Left hindlimb (tissue), 1 donor: ENCODE results near the gene USP12.
A peak's percentile ranks its signal among the peaks of the same experiment; 100 is the strongest.
"Not testable (repeated sequence)": the region's sequence is repeated elsewhere in the genome, so short reads cannot be mapped to it uniquely, and the experiment has no call there.

ENCODE experiments used
- DNase-seq: peaks from one replicate; pipeline ENCODE4 v3.0.0-alpha.2; 2018

Gene USP12

GRCh38 chr13:27147530-27148170 lies 24.0 kb downstream of the USP12 start:
- DNase-seq, result no peak

DNA sequence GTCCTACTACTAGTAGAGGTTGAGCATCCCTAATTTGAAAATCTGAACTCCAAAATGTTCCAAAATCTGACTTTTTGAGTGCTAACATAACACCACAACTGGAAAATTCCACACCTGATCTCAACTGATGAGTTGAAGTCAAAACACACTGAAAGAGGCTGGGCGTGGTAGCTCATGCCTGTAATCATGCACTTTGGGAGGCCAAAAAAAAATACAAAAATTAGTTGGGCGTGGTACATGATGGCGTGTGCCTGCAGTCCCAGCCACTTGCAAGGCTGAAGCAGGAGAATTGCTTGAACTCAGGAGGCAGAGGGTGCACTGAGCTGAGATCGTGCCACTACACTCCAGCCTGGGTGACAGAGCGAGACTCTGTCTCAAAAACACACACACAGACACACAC lies 29.9 kb downstream of the USP12 start:
- no peak for DNase-seq

DNA sequence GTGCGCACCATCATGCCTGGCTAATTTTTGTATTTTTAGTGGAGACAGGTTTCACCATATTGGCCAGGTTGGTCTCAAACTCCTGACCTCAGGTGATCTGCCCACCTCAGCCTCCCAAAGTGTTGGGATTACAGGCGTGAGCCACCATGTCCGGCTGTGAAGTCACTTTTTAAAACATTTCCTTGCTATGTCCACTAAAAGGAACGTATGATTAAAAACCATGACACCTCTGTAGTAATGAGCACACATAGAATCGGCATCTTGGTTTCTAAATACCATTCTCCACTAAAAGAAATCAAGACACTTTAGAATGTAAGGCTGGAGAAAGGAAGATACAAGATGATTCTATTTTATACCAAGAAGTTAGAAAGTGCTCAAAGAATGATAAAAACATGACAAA lies 30.5 kb downstream of the USP12 start:
- not testable (repeated sequence) for DNase-seq

- DNase-seq, result no peak
Measured at GRCh38 chr13:27140060-27140459, 31.6 kb downstream of the USP12 start.

DNA sequence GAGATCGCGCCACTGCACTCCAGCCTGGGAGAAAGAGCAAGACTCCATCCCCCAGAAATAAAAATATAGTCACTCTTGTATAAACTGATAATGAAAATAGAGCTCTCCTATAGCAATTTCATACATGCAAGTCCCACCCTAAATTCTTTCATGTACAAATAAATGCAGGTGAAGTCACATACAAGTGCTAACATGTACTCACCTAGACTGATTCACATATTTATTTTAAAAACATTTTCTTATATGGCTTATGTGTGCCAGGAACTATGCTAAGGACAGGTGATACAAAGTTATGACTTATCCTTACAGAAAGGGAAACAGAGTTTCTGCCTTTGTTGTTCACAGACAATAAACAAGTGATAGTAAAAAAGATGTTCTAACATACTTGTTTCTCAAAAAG lies 32.0 kb downstream of the USP12 start:
- DNase-seq, result no peak

- DNase-seq, result no peak
Measured at GRCh38 chr13:27138457-27139093, 33.0 kb downstream of the USP12 start.

DNA sequence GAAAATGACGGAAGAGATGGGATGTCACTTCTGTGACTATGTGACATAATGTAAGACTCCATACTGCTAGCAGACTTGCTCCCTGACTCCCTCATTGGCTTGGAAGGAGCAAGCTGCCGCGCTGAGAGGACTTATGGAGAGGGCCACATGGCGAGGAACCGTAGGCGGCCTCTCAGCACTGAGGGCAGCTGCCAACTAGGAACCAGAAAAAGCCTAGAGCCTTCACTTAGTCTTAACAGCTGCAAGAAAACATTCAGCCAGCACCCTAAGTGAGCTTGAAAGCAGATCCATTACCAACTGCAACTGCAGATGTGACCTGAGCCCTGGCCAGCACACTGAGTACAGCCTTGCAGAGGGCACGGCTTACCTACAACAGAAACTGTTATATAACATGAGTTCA lies 33.9 kb downstream of the USP12 start:
- DNase-seq, result peak; percentile 45

GRCh38 chr13:27135023-27135422 lies 36.6 kb downstream of the USP12 start:
- DNase-seq, result no peak

DNA sequence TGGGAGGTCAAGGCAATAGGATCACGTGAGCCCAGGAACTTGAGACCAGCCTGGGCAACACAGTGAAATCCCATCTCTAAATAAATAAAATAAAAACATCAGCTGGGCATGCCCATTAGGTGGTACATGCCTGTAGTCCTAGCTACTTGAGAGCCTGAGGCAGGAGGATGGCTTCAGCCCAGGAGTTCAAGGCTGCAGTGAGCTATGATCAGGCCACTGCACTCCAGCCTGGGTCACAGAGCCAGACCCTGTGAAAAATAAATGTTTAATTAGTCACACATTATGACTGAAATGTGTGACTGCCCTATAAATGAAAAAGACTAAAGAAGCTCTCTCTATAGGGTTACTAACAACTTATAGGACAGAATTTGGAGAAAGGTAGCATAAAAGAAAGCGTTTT lies 37.7 kb downstream of the USP12 start:
- DNase-seq, result no peak

DNA sequence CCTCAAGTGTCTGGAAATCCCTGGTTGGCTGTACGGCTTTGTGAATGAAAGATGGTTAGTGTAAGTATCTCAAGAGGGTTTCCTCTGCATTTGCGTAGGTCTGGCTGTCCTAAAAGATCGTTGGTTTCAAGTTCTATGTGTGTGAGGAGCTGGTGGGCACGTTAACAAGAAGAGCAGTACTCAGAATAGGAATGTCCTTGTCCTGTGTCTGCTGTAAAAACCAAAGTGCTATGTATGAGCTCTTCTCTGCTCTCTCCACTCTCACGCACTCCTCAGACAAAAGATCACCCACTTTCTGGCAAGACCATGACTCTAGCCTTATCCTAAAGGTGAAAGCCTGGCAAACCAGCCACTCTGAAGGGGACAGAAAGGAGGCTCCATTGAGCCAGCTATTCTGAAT lies 39.1 kb downstream of the USP12 start:
- no peak for DNase-seq

- DNase-seq, result no peak
Measured at GRCh38 chr13:27131906-27132305, 39.7 kb downstream of the USP12 start.

GRCh38 chr13:27130979-27131623 lies 40.5 kb downstream of the USP12 start:
- no peak for DNase-seq

DNA sequence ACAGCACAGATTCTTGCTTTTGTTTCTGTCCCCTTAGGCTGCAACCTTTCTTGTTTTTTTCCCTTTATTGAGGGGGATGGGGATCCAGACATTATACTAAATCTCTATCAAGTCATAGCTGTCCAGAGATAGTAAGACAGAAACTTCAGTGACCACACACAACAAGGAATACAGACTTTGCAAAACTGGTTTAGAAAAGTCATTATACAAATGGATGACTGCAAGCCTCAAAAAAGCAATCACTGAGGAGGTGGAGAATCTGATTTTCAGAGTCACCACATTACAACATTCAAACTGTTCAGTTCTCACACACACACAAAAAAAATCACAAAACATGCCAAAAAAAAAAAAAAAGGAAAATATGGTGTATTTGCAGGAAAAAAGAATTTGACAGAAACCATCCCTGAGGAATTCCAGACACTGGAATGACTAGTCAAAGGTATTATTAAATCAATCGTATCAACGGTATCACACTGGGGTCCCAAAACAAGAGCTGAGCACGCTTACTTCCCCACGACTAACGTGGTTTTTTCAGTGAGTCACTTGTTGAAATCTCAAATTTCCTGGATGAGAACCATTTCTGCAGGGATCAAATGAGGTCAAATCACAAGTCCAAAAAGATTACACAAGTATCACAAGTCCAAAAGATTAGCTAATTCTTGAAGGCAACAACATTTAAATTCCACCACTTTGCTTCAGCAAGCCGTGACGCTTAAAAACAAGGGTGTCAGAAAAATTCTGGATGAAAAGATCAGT lies 41.2 kb downstream of the USP12 start:
- DNase-seq, result no peak

- DNase-seq, result no peak
Measured at GRCh38 chr13:27128825-27129627, 42.6 kb downstream of the USP12 start.

DNA sequence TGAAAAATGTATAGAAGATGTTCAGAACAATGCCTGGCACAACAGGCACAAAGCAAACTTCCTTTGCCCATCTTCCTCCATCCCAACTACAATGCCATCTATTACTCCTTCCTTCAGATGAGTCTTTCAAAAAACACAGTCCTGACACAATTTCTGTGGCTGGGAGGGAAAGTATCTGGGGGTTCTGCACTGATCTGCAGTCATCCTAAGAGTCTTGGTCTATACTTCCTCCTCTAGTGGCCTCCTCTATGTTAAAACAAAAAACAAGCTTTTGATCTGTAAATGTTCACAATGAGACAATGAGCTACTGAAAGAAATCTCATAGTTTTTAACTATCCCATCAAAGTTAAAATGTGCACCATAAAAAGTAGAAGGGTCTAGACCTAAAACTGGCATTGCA lies 44.8 kb downstream of the USP12 start:
- DNase-seq, result no peak

DNA sequence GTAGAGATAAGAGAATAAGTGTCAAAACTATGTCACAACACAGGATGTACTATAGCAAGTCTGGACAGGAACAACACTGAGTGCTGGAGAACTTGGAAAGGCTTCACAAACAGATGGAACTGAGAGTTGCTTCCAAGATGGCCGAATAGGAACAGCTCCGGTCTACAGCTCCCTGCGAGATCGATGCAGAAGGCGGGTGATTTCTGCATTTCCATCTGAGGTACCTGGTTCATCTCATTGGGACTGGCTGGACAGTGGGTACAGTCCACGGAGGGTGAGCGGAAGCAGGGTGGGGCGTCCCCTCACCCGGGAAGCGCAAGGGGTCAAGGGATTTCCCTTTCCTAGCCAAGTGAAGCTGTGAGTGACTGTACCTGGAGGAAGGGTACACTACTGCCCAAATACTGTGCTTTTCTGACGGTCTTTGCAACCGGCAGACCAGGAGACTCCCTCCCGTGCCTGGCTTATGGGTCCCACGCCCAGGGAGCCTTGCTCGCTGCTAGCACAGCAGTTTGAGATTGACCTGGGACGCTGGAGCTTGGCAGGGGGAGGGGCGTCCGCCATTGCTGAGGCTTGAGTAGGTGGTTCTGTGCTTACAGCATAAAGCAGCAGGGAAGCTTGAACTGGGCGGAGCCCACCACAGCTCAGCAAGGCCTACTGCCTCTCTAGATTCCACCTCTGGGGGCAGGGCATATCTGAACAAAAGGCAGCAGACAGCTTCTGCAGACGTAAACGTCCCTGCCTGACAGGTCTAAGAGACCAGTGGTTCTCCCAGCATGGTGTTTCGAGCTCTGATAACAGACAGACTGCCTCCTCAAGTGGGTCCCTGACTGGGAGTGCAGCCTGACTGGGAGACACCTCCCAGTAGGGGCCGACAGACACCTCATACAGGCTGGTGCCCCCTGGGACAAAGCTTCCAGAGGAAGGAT lies 46.0 kb downstream of the USP12 start:
- DNase-seq, result no peak

GRCh38 chr13:27124571-27124970 lies 47.0 kb downstream of the USP12 start:
- no peak for DNase-seq

DNA sequence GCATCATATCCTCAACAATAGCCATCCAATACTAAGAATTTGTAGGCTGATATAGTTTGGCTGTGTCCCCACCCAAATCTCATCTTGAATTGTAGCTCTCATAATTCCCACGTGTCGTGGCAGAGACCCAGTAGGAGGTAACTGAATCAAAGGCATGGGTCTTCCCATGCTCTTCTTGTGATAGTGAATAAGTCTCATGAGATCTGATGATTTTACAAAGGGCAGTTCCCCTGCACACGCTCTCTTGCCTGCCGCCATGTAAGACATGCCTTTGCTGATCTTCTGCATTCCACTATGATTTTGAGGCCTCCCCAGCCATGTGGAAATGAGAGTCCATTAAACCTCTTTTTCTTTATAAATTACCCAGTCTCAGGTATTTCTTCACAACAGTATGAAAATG lies 48.2 kb downstream of the USP12 start:
- not testable (repeated sequence) for DNase-seq

- DNase-seq, result no peak
Measured at GRCh38 chr13:27122036-27122435, 49.6 kb downstream of the USP12 start.

DNA sequence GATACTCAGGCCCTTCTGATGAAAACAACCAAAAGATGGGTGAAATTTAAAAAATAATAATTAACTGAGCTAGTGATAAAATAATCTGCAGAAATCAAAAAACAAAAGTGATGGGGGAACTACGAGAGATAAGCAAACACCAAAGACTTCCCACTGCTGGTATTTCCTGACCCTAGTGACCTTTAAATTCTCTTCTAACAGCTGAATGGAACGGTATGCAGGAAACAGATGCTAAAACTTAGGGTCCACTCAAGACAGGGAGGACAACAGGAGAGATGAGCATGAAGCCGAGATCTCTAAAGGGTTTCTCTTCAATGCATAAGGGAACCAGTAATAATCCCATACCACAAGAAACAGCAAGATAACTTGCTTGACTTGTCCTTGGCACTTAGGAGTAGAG lies 50.8 kb downstream of the USP12 start:
- no peak for DNase-seq

DNA sequence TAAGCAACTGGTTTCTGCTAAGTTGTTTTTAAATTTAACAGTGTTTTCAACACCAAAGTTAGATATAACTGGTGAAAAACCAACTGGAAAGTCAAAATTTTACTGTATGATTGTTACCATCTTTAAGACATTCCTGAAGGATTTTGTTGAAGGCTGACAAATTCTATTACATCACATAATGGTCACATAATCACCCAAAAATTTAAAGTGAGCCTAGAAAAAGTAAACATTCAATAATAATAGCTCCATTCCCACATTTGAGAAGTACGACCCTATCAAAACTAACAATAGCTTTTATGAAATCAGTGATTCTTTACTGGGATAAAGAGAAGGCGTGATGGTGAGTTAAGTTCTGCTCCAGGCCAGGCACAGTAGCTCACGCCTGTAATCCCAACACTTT lies 51.6 kb downstream of the USP12 start:
- no peak for DNase-seq
